ENCODE measurements around the gene HGFAC. TPM values are rescaled to one million over a fixed set of nuclear protein-coding genes. Genes with fewer than 3 reads are reported as not detected.

HGFAC gene
- total RNA-seq, 1 donor = not detected

DNA sequence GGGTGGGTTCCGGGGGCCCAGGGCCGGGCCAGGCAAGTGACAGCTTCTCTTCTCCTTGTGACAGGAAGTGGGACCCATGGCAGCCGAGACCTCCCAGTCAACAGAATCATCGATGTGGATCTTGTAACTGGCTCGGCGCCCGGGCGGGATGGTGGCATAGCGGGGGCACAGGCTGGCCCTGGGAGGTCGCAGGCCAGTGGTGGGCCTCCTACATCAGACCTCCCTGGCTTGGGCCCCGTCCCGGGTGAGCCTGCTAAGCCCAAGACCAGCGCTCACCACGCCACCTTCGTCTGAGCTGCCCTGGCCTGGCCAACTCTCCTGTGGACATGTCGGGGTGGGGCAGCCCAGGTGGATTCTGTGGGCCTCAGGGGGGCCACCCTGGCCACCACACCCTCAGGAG lies 2.4 kb upstream of the HGFAC start:
- Histone ChIP-seq H3K9me3 (ENCODE audit: low read depth, low read length) (no peaks in the 10 kb centered on the region), H3K4me1 (ENCODE audit: insufficient read depth, low read length) (no peaks in the 10 kb centered on the region), H3K27me3 (ENCODE audit: insufficient read depth, low read length) (no peaks in the 10 kb centered on the region), H3K4me3 (ENCODE audit: low read length) (no peak overlapping the region)

DNA sequence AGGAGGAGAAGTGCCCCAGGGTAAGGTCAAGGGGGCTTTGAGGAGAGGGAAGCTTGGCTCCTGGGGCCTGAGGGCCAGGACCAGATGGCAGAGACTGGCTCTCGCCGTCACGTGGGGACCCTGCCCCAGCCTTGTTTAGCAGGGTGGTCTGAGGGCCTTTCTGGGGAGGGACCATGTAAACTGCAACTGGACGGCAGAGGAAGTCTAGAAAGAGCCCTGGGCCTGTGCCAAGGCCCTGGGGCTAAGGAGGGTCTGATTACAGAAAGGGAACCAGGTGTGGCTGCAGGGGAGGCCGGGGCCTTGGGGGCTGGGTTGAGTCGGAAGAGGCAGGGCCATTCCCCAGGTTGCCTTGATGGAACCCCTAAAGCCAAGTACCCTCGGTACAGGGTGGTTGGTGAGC lies 1.8 kb upstream of the HGFAC start:
- Histone ChIP-seq H3K4me3 (ENCODE audit: low read length) (no peak overlapping the region), H3K9me3 (ENCODE audit: low read depth, low read length) (no peaks in the 10 kb centered on the region)

DNA sequence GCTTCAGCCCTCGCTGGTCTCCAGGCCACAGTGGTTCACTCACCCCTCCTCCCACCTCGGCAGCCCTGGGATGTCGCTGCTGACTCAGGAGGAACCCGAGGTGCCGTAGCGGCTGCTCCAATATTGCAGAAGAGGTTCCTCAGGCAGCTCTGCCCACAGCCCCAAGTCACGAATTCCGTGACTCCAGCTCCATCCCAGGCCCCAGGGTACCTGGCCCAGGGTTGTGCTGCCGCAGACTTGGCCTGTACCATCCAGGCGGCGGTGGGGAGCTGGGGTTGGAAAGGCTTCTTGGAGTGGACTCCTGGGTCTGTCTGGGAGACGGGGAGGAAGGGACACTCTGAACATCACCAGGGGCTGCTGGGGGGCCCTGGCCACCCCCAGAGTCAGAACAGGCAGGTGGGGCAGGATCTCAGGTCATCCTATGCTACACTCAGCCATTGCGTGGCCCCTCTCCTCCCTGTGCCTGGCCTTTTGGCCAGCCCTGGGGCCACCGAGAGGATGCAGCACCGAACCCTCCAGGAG lies 728 bp upstream of the HGFAC start:
- no peaks in the 10 kb centered on the region for H3K27me3 ChIP-seq (ENCODE audit: insufficient read depth, low read length)
- H3K4me3 ChIP-seq (ENCODE audit: low read length) = no peak overlapping the region
- H3K4me1 ChIP-seq (ENCODE audit: insufficient read depth, low read length) = no peaks in the 10 kb centered on the region

More for the DNA sequence above, 1.8 kb upstream of the HGFAC start:
- H3K4me1 ChIP-seq (ENCODE audit: insufficient read depth, low read length) = no peaks in the 10 kb centered on the region
- no peaks in the 10 kb centered on the region for H3K27me3 ChIP-seq (ENCODE audit: insufficient read depth, low read length)

DNA sequence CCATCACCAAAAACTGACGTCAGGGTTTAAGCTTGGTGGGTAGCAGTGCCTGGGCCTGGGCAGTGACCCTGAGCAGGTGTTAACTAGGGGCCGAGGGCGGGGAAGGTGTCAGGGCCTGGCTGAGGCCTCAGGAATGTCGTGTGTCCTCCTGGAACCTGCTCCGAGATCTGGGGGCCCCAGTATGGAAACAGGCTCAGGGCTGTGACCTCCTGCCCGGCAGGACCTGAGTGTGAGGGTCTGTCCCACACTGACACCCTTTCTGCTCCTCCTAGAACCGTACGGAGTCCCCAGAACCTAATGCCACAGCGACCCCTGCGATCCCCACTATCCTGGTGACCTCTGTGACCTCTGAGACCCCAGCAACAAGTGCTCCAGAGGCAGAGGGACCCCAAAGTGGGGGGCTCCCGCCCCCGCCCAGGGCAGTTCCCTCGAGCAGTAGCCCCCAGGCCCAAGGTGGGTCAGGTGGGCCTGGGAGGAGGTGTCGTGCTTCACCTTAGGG lies 741 bp downstream of the HGFAC start:
- no peaks in the 10 kb centered on the region for H3K27me3 ChIP-seq (ENCODE audit: insufficient read depth, low read length)
- H3K4me3 ChIP-seq (ENCODE audit: low read length) = no peak overlapping the region
- no peaks in the 10 kb centered on the region for H3K4me1 ChIP-seq (ENCODE audit: insufficient read depth, low read length)
- no peaks in the 10 kb centered on the region for H3K9me3 ChIP-seq (ENCODE audit: low read depth, low read length)

More for the DNA sequence above, 728 bp upstream of the HGFAC start:
- H3K9me3 ChIP-seq (ENCODE audit: low read depth, low read length) = no peaks in the 10 kb centered on the region

DNA sequence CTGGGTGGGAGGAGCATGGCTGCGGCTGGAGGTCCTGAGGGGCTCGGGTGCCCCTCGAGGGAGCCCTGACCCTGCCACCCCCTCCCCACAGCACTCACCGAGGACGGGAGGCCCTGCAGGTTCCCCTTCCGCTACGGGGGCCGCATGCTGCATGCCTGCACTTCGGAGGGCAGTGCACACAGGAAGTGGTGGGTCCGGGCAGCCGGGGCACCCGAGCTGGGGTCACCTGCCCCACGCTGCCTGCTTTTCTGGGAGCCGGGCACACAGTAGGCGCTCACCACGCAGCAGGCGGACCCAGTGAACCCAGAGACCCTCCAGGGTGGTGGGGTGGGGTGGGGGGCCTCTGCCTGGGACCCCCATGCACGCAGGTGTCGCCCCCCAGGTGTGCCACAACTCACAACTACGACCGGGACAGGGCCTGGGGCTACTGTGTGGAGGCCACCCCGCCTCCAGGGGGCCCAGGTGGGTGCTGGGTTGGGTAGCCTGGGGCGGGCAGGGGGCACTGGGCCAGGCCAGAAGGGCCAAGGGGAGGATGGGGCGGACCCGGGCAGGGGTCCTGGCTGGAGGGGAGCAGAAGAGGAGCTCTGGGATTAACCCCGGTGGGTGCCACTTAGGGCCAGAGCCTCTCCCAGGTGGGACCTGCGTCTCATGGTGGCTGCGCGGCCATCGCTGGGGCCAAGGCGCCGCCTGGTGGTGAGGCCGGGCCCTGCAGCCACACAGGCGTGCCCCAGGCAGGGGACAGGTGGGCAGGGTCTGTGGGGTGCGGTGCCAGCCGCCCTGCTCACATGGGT lies 1.4 kb downstream of the HGFAC start:
- Histone ChIP-seq H3K9me3 (ENCODE audit: low read depth, low read length) (no peaks in the 10 kb centered on the region), H3K4me1 (ENCODE audit: insufficient read depth, low read length) (no peaks in the 10 kb centered on the region), H3K27me3 (ENCODE audit: insufficient read depth, low read length) (no peaks in the 10 kb centered on the region), H3K4me3 (ENCODE audit: low read length) (no peak overlapping the region)

DNA sequence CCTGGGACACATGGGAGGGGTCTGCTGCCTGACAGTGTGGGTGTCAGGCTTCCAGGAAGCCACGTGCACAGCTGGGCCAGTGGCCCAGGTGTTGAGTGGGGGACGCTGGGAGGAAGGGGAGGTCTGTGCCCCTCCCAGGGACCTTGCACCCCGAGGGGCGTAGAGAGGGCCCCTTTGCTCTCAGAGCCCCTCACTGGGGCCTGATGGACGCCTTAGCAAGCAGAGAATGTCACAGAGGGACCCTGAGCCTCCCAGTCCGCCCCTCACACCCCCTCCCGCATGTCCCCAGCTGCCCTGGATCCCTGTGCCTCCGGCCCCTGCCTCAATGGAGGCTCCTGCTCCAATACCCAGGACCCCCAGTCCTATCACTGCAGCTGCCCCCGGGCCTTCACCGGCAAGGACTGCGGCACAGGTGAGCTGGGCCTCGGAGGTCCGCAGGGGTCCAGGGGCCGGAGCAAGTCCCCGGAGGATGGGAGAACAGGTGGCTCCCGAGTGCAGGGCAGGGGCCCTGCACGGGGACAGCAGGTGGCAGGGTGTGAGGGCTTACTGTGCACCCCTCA lies 2.1 kb downstream of the HGFAC start:
- Histone ChIP-seq H3K4me3 (ENCODE audit: low read length) (no peak overlapping the region), H3K4me1 (ENCODE audit: insufficient read depth, low read length) (no peaks in the 10 kb centered on the region), H3K27me3 (ENCODE audit: insufficient read depth, low read length) (no peaks in the 10 kb centered on the region), H3K9me3 (ENCODE audit: low read depth, low read length) (no peaks in the 10 kb centered on the region)

DNA sequence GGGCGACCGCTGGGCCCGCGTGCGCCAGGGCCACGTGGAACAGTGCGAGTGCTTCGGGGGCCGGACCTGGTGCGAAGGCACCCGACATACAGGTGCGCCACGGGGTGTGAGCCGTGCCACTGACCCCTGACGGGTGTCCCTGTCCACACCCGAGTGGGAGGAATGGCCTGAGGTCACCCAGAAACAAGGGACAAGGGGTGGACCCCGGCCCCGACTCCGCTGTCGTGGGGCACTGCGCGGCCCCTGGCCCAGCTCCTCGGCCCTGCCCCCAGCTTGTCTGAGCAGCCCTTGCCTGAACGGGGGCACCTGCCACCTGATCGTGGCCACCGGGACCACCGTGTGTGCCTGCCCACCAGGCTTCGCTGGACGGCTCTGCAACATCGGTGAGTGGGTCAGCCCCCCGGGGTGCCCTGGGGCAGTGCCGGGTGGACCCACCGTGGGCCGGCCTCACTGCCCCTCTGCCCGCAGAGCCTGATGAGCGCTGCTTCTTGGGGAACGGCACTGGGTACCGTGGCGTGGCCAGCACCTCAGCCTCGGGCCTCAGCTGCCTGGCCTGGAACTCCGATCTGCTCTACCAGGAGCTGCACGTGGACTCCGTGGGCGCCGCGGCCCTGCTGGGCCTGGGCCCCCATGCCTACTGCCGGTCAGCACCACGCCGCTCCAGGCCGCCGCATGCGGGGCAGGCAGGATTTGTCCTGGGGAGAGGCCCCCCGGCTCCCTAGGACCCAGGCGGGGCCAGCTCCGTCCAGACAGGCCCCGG lies 2.8 kb downstream of the HGFAC start:
- no peak overlapping the region for H3K4me3 ChIP-seq (ENCODE audit: low read length)

DNA sequence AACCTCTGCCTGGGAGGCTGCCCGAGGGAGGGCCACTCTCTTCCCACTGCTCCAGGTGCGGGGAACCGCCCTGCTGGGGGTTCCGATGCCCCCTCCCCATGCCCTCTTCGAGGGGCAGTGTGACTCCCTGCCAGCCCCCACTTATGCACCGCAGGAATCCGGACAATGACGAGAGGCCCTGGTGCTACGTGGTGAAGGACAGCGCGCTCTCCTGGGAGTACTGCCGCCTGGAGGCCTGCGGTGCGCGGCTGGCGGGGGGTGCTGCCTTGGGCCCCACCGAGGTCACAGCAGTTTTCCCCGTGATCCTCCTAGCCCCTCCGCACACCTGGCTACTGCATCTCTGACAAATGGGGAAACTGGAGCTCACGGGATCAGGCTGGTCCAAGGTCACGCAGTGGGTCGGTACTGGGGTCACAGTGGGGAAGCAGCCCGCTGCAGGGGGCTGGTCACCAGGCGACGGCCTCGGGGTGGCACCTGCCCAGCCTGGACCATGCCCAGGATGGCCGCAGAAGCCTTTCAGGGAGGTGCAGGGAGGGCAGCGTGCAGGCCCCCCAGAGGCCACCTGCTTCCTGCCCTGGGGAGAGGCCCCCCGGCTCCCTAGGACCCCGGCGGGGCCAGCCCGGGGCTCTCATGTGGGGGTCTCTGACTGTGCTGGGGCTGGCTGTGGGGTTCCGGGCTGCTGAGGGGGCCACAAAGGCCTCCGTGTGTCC lies 3.5 kb downstream of the HGFAC start:
- Histone ChIP-seq H3K27me3 (ENCODE audit: insufficient read depth, low read length) (no peaks in the 10 kb centered on the region), H3K9me3 (ENCODE audit: low read depth, low read length) (no peaks in the 10 kb centered on the region), H3K4me1 (ENCODE audit: insufficient read depth, low read length) (no peaks in the 10 kb centered on the region), H3K4me3 (ENCODE audit: low read length) (no peak overlapping the region)

More for the DNA sequence above, 2.8 kb downstream of the HGFAC start:
- no peaks in the 10 kb centered on the region for H3K27me3 ChIP-seq (ENCODE audit: insufficient read depth, low read length)
- H3K9me3 ChIP-seq (ENCODE audit: low read depth, low read length) = no peaks in the 10 kb centered on the region
- H3K4me1 ChIP-seq (ENCODE audit: insufficient read depth, low read length) = no peaks in the 10 kb centered on the region

DNA sequence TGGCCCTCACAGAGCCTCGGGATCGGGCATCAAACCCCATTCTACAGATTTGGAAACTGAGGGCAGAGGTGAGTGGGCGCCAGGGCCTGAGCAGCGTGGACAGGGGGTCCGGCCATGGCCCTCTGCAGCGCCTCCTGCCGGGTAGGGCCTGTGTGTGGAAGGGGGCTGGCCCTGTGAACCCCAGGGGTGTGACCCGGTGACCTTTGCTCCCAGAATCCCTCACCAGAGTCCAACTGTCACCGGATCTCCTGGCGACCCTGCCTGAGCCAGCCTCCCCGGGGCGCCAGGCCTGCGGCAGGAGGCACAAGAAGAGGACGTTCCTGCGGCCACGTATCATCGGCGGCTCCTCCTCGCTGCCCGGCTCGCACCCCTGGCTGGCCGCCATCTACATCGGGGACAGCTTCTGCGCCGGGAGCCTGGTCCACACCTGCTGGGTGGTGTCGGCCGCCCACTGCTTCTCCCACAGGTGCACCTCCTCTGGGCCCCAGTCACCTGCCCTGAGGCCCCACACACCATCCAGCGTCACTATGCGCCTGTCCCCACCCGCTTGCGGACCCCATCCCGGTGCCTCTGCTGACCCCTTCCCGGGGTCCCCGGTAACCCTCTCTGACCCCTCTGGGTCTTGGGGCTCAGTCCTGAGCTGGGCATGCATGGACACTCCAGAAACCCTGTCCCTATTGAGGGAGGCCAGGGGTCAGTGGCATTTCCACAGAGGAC lies 4.2 kb downstream of the HGFAC start:
- Histone ChIP-seq H3K4me1 (ENCODE audit: insufficient read depth, low read length) (no peaks in the 10 kb centered on the region), H3K27me3 (ENCODE audit: insufficient read depth, low read length) (no peaks in the 10 kb centered on the region)

DNA sequence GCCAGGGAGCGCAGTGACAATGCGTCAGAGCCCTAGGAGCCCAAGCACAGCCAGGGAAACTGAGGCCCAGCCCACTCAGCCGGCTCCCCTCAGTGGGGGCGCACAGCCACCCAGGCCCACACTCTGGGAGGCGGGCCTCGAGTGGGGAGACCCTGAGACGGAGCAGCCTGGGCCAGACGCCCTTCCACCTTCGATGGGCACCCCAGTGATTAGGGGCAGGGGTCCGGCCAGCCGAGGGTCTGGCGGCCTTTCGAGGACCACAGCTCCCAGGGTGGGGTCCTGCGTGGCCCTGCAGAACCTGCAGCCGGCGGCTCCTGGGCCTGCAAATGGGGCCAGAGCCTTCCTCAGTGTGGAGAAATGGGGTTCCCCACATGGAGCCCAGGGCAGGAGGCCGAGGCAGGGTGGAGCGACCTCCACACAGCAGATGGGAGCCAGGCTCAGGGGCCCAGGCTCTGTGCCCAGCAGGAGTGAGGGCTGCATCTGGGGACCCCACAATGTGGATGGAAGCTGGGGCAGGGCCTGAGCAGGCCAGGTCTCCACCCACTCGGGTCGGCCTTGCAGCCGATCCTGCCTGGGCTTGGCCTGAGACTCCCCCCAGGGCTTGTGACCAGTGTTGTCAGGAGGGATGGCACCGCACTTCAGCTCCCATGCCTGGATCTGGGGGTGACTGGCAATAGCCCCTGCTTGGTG lies 5.0 kb downstream of the HGFAC start:
- Histone ChIP-seq H3K27me3 (ENCODE audit: insufficient read depth, low read length) (no peaks in the 10 kb centered on the region), H3K4me1 (ENCODE audit: insufficient read depth, low read length) (no peaks in the 10 kb centered on the region), H3K4me3 (ENCODE audit: low read length) (no peak overlapping the region), H3K9me3 (ENCODE audit: low read depth, low read length) (no peaks in the 10 kb centered on the region)

More for the DNA sequence above, 4.2 kb downstream of the HGFAC start:
- H3K9me3 ChIP-seq (ENCODE audit: low read depth, low read length) = no peaks in the 10 kb centered on the region
- no peak overlapping the region for H3K4me3 ChIP-seq (ENCODE audit: low read length)

DNA sequence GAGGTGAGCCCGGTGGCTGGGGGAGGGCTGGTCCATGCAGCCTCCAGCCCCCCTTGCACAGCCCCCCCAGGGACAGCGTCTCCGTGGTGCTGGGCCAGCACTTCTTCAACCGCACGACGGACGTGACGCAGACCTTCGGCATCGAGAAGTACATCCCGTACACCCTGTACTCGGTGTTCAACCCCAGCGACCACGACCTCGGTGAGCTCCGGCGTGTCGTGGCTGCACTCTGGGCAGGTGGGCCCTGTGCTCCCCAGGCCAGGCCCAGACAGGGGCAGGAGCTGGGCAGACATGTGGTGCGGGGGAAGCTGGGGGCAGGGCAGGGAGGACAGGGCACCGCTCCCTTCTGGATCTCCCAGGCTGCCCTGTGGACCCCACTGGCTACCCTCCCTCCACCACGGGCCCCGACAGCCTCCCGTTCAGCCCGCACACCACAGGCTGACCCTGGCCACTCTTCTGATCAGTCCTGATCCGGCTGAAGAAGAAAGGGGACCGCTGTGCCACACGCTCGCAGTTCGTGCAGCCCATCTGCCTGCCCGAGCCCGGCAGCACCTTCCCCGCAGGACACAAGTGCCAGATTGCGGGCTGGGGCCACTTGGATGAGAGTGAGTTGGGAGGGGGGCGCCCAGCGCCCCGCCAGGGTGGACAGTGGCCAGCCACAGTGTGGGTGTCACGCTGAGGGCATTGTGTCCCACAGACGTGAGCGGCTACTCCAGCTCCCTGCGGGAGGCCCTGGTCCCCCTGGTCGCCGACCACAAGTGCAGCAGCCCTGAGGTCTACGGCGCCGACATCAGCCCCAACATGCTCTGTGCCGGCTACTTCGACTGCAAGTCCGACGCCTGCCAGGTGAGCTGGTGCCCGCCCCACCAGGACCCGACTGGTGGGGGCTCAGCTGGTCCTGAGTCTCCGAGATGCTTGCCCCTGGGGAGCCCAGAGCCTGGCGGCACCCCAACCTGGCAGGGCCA lies 5.9 kb downstream of the HGFAC start:
- Histone ChIP-seq H3K4me1 (ENCODE audit: insufficient read depth, low read length) (no peaks in the 10 kb centered on the region), H3K9me3 (ENCODE audit: low read depth, low read length) (no peaks in the 10 kb centered on the region)

DNA sequence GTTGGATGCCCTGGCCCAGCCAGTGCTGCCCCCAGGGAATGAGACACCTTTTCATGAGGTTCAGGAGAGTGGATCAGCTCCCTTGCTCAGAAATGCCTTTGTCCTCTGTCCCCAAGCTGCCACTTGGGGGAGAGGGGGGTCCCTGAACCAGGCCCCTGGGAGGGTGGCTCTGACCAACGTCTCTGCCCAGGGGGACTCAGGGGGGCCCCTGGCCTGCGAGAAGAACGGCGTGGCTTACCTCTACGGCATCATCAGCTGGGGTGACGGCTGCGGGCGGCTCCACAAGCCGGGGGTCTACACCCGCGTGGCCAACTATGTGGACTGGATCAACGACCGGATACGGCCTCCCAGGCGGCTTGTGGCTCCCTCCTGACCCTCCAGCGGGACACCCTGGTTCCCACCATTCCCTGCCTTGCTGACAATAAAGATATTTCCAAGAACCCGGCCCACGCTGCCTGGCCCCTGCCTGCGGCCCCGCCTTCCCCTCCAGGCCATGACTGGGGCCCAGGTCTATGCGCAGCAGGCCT lies 7.3 kb downstream of the HGFAC start:
- H3K27me3 ChIP-seq (ENCODE audit: insufficient read depth, low read length) = no peaks in the 10 kb centered on the region
- H3K9me3 ChIP-seq (ENCODE audit: low read depth, low read length) = no peaks in the 10 kb centered on the region
- H3K4me1 ChIP-seq (ENCODE audit: insufficient read depth, low read length) = no peaks in the 10 kb centered on the region
- H3K4me3 ChIP-seq (ENCODE audit: low read length) = no peak overlapping the region

More for the DNA sequence above, 5.9 kb downstream of the HGFAC start:
- H3K27me3 ChIP-seq (ENCODE audit: insufficient read depth, low read length) = no peaks in the 10 kb centered on the region
- H3K4me3 ChIP-seq (ENCODE audit: low read length) = no peak overlapping the region

Measured in mononuclear cell (primary cell).